H9 (cell line): ENCODE measurements around the gene PDE4B. TPM values are rescaled to one million over a fixed set of nuclear protein-coding genes. Genes with fewer than 3 reads are reported as not detected.

Experiments used
- DNase-seq: peaks from one replicate; pipeline ENCODE4 v3.0.0-alpha.2; 2017
- H2AFZ ChIP-seq: one replicate; pipeline ENCODE4 v1.6.1; 2013; ENCODE audit warnings: mild to moderate bottlenecking, low read length, control low read depth, moderate library complexity
- H2AK5ac ChIP-seq: 2 replicates; pipeline ENCODE4 v1.6.1; 2013; ENCODE audit warnings: low read length, control low read depth, mixed read lengths; ENCODE audit not compliant: insufficient read length
- H2BK120ac ChIP-seq: one replicate; pipeline ENCODE4 v1.6.1; 2013; ENCODE audit warnings: low read depth, mild to moderate bottlenecking, low read length, control low read depth, inconsistent platforms; ENCODE audit not compliant: poor library complexity, severe bottlenecking
- H2BK12ac ChIP-seq: 2 replicates; pipeline ENCODE4 v1.6.1; 2013; ENCODE audit warnings: low read length, control low read depth, mixed read lengths, low read depth; ENCODE audit not compliant: insufficient read length
- H2BK15ac ChIP-seq: 2 replicates; pipeline ENCODE4 v1.6.1; 2013; ENCODE audit warnings: low read depth, low read length, control low read depth
- H2BK20ac ChIP-seq: one replicate; pipeline ENCODE4 v1.6.1; 2013; ENCODE audit warnings: low read depth, mild to moderate bottlenecking, low read length, control low read depth, inconsistent platforms; ENCODE audit not compliant: poor library complexity, severe bottlenecking
- H2BK5ac ChIP-seq: 2 replicates; pipeline ENCODE4 v1.6.1; 2013; ENCODE audit warnings: low read length, control low read depth, mixed read lengths; ENCODE audit not compliant: insufficient read length
- H3K14ac ChIP-seq: 2 replicates; pipeline ENCODE4 v1.6.1; 2013; ENCODE audit warnings: low read length, control low read depth; ENCODE audit not compliant: insufficient read depth
- H3K18ac ChIP-seq: 2 replicates; pipeline ENCODE4 v1.6.1; 2013; ENCODE audit warnings: low read depth, mild to moderate bottlenecking, mixed read lengths, low read length, control low read depth; ENCODE audit not compliant: insufficient read length
- H3K23ac ChIP-seq: 2 replicates; pipeline ENCODE4 v1.6.1; 2013; ENCODE audit warnings: low read length, control low read depth, mixed read lengths, low read depth; ENCODE audit not compliant: insufficient read length
- H3K23me2 ChIP-seq: 2 replicates; pipeline ENCODE4 v1.6.1; 2013; ENCODE audit warnings: low read depth, mild to moderate bottlenecking, mixed read lengths, low read length, control low read depth; ENCODE audit not compliant: insufficient read length, poor library complexity, severe bottlenecking
- H3K27ac ChIP-seq: 2 replicates; pipeline ENCODE4 v1.5.1; 2013; ENCODE audit warnings: low read length, control low read depth, mixed read lengths, low read depth; ENCODE audit not compliant: insufficient read length
- H3K27me3 ChIP-seq: 2 replicates; pipeline ENCODE4 v1.6.1; 2013; ENCODE audit warnings: low read length, control low read depth, inconsistent platforms; ENCODE audit not compliant: insufficient read depth
- H3K4ac ChIP-seq: 2 replicates; pipeline ENCODE4 v1.6.1; 2013; ENCODE audit warnings: low read depth, mild to moderate bottlenecking, control low read depth, inconsistent platforms, low read length, moderate library complexity
- H3K4me1 ChIP-seq: 2 replicates; pipeline ENCODE4 v1.6.1; 2013; ENCODE audit warnings: low read length, control low read depth, inconsistent platforms; ENCODE audit not compliant: insufficient read depth
- H3K4me2 ChIP-seq: 2 replicates; pipeline ENCODE4 v1.6.1; 2013; ENCODE audit warnings: low read length, control low read depth, mixed read lengths; ENCODE audit not compliant: insufficient read length, insufficient read depth
- H3K56ac ChIP-seq: 2 replicates; pipeline ENCODE4 v1.6.1; 2013; ENCODE audit warnings: low read depth, mild to moderate bottlenecking, mixed read lengths, low read length, control low read depth; ENCODE audit not compliant: insufficient read length
- H3K79me1 ChIP-seq: 2 replicates; pipeline ENCODE4 v1.6.1; 2013; ENCODE audit warnings: low read depth, mild to moderate bottlenecking, moderate library complexity, low read length, control low read depth, inconsistent platforms; ENCODE audit not compliant: insufficient read depth, poor library complexity, severe bottlenecking
- H3K79me2 ChIP-seq: 2 replicates; pipeline ENCODE4 v1.6.1; 2013; ENCODE audit warnings: low read length, control low read depth, inconsistent platforms; ENCODE audit not compliant: insufficient read depth
- H3K9ac ChIP-seq: 2 replicates; pipeline ENCODE4 v1.6.1; 2013; ENCODE audit warnings: low read length, control low read depth, mixed read lengths; ENCODE audit not compliant: insufficient read length; ENCODE audit errors: extremely low read depth
- H3K9me3 ChIP-seq: one replicate; pipeline ENCODE4 v1.6.1; 2013; ENCODE audit warnings: low read depth, low read length, inconsistent platforms; ENCODE audit not compliant: control insufficient read depth
- H3T11ph ChIP-seq: one replicate; pipeline ENCODE4 v1.6.1; 2013; ENCODE audit warnings: mild to moderate bottlenecking, low read length, control low read depth, inconsistent platforms
- H4K20me1 ChIP-seq: one replicate; pipeline ENCODE4 v1.6.1; 2013; ENCODE audit not compliant: control insufficient read depth, insufficient read length, insufficient read depth
- H4K5ac ChIP-seq: 2 replicates; pipeline ENCODE4 v1.6.1; 2013; ENCODE audit warnings: low read depth, mild to moderate bottlenecking, mixed read lengths, low read length, control low read depth; ENCODE audit not compliant: insufficient read length
- H4K8ac ChIP-seq: replicated peaks from 2 replicates; pipeline ENCODE4 v1.6.1; 2013; ENCODE audit warnings: low read length, control low read depth, mixed read lengths, low read depth; ENCODE audit not compliant: insufficient read length
- H4K91ac ChIP-seq: 2 replicates; pipeline ENCODE4 v1.6.1; 2013; ENCODE audit warnings: low read depth, mild to moderate bottlenecking, moderate library complexity, mixed read lengths, low read length, control low read depth; ENCODE audit not compliant: insufficient read length
- H3K27ac Mint-ChIP-seq, 3 experiments: 2 replicates in 2 of 3; 3 replicates in 1 of 3; pipeline ENCODE4 v1.8.0; 2020 to 2021; ENCODE audit warnings: mixed read lengths in 3 of 3, mild to moderate bottlenecking in 1 of 3, moderate library complexity in 1 of 3
- H3K27me3 Mint-ChIP-seq: 2 replicates; pipeline ENCODE4 v1.8.0; 2021; ENCODE audit warnings: low read depth, mild to moderate bottlenecking, moderate library complexity, mixed read lengths
- H3K36me3 Mint-ChIP-seq, 3 experiments: 2 replicates in 2 of 3; 3 replicates in 1 of 3; pipeline ENCODE4 v1.8.0; 2020 to 2021; ENCODE audit warnings: low read depth in 3 of 3, mixed read lengths in 3 of 3; ENCODE audit not compliant: insufficient read depth in 1 of 3
- H3K4me1 Mint-ChIP-seq, 2 experiments: 2 replicates each; pipeline ENCODE4 v1.8.0; 2020; ENCODE audit warnings: mixed read lengths in 2 of 2
- H3K4me3 Mint-ChIP-seq, 2 experiments: 2 replicates in 1 of 2; 3 replicates in 1 of 2; pipeline ENCODE4 v1.8.0; 2020 to 2021; ENCODE audit warnings: mild to moderate bottlenecking in 2 of 2, mixed read lengths in 2 of 2, moderate library complexity in 1 of 2
- H3K9me3 Mint-ChIP-seq, 2 experiments: 2 replicates in 1 of 2; 3 replicates in 1 of 2; pipeline ENCODE4 v1.8.0; 2020; ENCODE audit warnings: mild to moderate bottlenecking in 2 of 2, mixed read lengths in 2 of 2, moderate library complexity in 1 of 2
- CTCF ChIP-seq: fragments of 200-600 bp; sonication (generic); conservative IDR thresholded peaks from 3 replicates; pipeline ENCODE4 v1.8.0; 2021; ENCODE audit warnings: antibody characterized with exemption, mild to moderate bottlenecking
- WGBS: extraction: QIAGEN DNeasy Blood & Tissue Kit; methylation state at CpG from one replicate; pipeline ENCODE4 v1.1.7; 2013; ENCODE audit warnings: missing lambda C conversion rate, low lambda C conversion rate, mixed read lengths; ENCODE audit not compliant: insufficient read length; ENCODE audit errors: extremely low coverage; 5-methylcytosine and 5-hydroxymethylcytosine counted together
- total RNA-seq: library from RNA; stranded (reverse); gene quantifications from 2 replicates; pipeline ENCODE4 v1.2.1, GENCODE V29; 2021

The PDE4B gene
- total RNA-seq, 1 experiment from 2014 or later, result 19.8 TPM

GRCh38 chr1:66386712-66387111 lies 594.0 kb downstream of the PDE4B start:
- no peak overlapping the region for H2AK5ac ChIP-seq
- H3K4ac ChIP-seq, result no peak overlapping the region
- no peak overlapping the region for H3K4me2 ChIP-seq
- H4K20me1 ChIP-seq, result no peaks in the 10 kb centered on the region
- no peak overlapping the region for H3T11ph ChIP-seq
- peaks cover 2 to 6% of the 10 kb centered on the region in 2 experiments for H3K4me1 Mint-ChIP-seq
- no peak overlapping the region for H4K91ac ChIP-seq
- no peak overlapping the region for H3K9ac ChIP-seq
- H2BK15ac ChIP-seq, result no peak overlapping the region
- H3K14ac ChIP-seq, result no peak overlapping the region
- no peak overlapping the region for H4K8ac ChIP-seq
- DNase-seq, result no peak
- no peaks in the 10 kb centered on the region for H3K27me3 ChIP-seq
- H3K79me1 ChIP-seq, result no peaks in the 10 kb centered on the region
- peaks cover 32% of the 10 kb centered on the region for H3K9me3 ChIP-seq
- no peak overlapping the region for H3K56ac ChIP-seq
- H3K27ac Mint-ChIP-seq, result no peak overlapping the region
- H3K9me3 Mint-ChIP-seq, result peaks cover 65 to 72% of the 10 kb centered on the region in 2 experiments
- no CpG with 5 or more reads among the region's 1 CpG for WGBS
- H2BK5ac ChIP-seq, result no peak overlapping the region
- H4K5ac ChIP-seq, result no peak overlapping the region
- H3K18ac ChIP-seq, result no peak overlapping the region
- no peak overlapping the region for H3K4me3 Mint-ChIP-seq
- no peaks in the 10 kb centered on the region for H3K27me3 Mint-ChIP-seq
- peaks cover 1% of the 10 kb centered on the region; the same call in 1 of the 2 replicates for H3K4me1 ChIP-seq
- peaks cover 32 to 70% (median 56%) of the 10 kb centered on the region in 3 experiments for H3K36me3 Mint-ChIP-seq
- H2BK120ac ChIP-seq, result no peak overlapping the region
- H3K79me2 ChIP-seq, result no peaks in the 10 kb centered on the region
- no peak for TF ChIP-seq CTCF
- no peak overlapping the region for H2BK20ac ChIP-seq
- no peaks in the 10 kb centered on the region for H3K23me2 ChIP-seq
- no peak overlapping the region for H3K23ac ChIP-seq
- H2BK12ac ChIP-seq, result no peak overlapping the region
- H2AFZ ChIP-seq, result no peak overlapping the region
- H3K27ac ChIP-seq, result no peak overlapping the region
